Mesothelial cell of epicardium (in vitro differentiated cells): ENCODE results near the gene TSPAN3. TPM values are rescaled to one million over a fixed set of nuclear protein-coding genes. Genes with fewer than 3 reads are reported as not detected.

Source experiments
- DNase-seq, 2 experiments: peaks; one replicate each; pipeline ENCODE4 v3.0.0; 2021; ENCODE audit warnings: low spot score in 2 of 2; ENCODE audit not compliant: unreplicated experiment in 2 of 2
- H3K27ac Mint-ChIP-seq: 2 replicates; pipeline ENCODE4 v1.8.0; 2021; ENCODE audit warnings: mixed read lengths
- H3K27me3 Mint-ChIP-seq: 2 replicates; pipeline ENCODE4 v1.8.0; 2021; ENCODE audit warnings: low read depth, mixed read lengths
- H3K36me3 Mint-ChIP-seq: 2 replicates; pipeline ENCODE4 v1.8.0; 2021; ENCODE audit warnings: mixed read lengths
- H3K4me1 Mint-ChIP-seq: 2 replicates; pipeline ENCODE4 v1.8.0; 2021; ENCODE audit warnings: mixed read lengths
- H3K4me3 Mint-ChIP-seq: 2 replicates; pipeline ENCODE4 v1.8.0; 2021; ENCODE audit warnings: mild to moderate bottlenecking, moderate library complexity, mixed read lengths
- H3K9me3 Mint-ChIP-seq: 2 replicates; pipeline ENCODE4 v1.8.0; 2021; ENCODE audit warnings: mixed read lengths
- CTCF ChIP-seq: fragments of 200-600 bp; sonication (generic); IDR thresholded peaks from one replicate; pipeline ENCODE4 v1.5.0; 2021; ENCODE audit warnings: antibody characterized with exemption; ENCODE audit not compliant: unreplicated experiment
- total RNA-seq: library from RNA; stranded (reverse); gene quantifications from 3 replicates; pipeline ENCODE4 v1.2.1, GENCODE V29; 2021

TSPAN3 gene
- total RNA-seq, 1 donor from 2014 or later, result 307 TPM

DNA sequence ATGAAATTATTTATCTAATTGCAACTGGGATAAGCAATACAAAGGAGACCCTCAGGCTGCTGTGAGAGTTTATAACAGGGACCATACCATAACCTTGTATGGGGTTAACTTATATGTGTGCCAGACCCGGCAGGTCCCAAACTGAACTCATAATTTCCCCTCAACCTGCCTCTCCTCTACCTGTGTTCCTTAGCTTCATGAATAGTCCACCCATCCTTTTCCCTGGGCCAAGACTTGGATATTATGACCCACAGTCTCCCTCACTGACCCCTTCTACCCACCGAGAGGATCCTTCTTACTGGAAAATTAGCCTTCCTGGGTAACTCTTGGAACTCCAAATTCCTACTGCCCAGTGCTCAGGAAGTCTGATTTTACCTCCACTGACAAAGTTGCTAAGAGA lies 3.4 kb upstream of the TSPAN3 start:
- Mint-ChIP-seq H3K36me3 (no peaks in the 10 kb centered on the region), H3K9me3 (no peaks in the 10 kb centered on the region), H3K27ac (no peak overlapping the region), H3K4me3 (no peak overlapping the region), H3K4me1 (peaks cover 18% of the 10 kb centered on the region), H3K27me3 (peaks cover 6% of the 10 kb centered on the region)
- TF ChIP-seq CTCF, result no peak
- no peak for DNase-seq

- Mint-ChIP-seq H3K9me3 (no peaks in the 10 kb centered on the region), H3K4me1 (peaks cover 41% of the 10 kb centered on the region), H3K36me3 (peaks cover 2% of the 10 kb centered on the region), H3K27me3 (peaks cover 6% of the 10 kb centered on the region), H3K4me3 (peak overlapping the region; percentile 55), H3K27ac (peak overlapping the region; percentile 48)
- DNase-seq, result no peak
- no peak for TF ChIP-seq CTCF
Measured at GRCh38 chr15:77071305-77072223, 655 bp upstream of the TSPAN3 start.

GRCh38 chr15:77070180-77070494 lies 772 bp downstream of the TSPAN3 start:
- DNase-seq, result no peak
- Mint-ChIP-seq H3K4me1 (peaks cover 42% of the 10 kb centered on the region), H3K4me3 (peak overlapping the region; percentile 72), H3K27ac (peak overlapping the region; percentile 90), H3K27me3 (no peaks in the 10 kb centered on the region), H3K36me3 (peaks cover 2% of the 10 kb centered on the region), H3K9me3 (no peaks in the 10 kb centered on the region)
- TF ChIP-seq CTCF, result no peak

DNA sequence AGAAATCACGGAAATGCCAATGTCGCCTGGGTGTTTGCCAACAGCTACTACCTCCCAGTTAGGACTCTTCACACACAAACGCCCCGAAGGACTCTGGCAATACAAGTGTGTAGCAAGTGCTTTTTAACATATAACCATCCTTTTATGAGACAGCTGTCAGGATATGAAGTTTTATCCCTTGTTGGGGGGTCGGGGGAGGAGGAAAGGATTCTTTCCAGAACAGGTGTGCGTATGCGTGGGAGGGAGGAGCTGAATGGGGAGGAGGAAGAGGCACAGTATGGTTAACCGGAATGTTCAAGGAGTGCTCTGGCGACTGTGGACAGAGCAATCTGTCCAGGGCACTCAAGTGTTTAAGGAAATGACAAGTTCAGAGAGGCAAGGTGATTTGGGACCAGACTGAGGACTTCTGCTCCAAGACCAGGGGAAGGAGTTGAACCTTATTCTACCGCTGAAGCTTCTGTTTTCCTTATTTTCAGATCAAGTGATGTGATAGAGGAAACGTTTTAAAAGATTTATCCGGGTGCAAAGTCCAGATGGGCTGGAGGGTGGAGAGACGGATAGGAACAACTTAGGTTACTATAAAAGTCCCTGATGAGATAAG lies 1.3 kb downstream of the TSPAN3 start:
- Mint-ChIP-seq H3K36me3 (peaks cover 2% of the 10 kb centered on the region), H3K9me3 (no peaks in the 10 kb centered on the region)
- TF ChIP-seq CTCF, result no peak

DNA sequence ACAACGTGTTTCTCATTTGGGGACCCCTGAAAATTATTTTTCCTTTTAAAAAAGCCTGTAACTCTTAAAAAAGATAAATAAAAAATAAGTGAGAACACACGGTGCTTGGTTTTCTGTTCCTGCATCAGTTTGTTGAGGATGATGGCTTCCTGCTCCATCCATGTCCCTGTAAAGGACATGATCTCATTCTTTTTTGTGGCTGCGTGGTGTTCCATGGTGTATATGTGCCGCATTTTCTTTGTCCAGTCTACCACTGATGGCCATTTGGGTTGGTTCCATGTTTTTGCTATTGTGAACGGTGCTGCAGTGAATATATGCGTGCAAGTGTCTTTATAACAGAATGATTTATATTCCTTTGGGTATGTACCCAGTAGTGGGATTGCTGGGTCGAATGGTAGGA lies 2.3 kb downstream of the TSPAN3 start:
- H3K9me3 Mint-ChIP-seq, result no peaks in the 10 kb centered on the region
- H3K27ac Mint-ChIP-seq, result no peak overlapping the region
- no peak overlapping the region for H3K4me3 Mint-ChIP-seq
- H3K36me3 Mint-ChIP-seq, result peaks cover 2% of the 10 kb centered on the region
- DNase-seq, result no peak
- H3K4me1 Mint-ChIP-seq, result peaks cover 55% of the 10 kb centered on the region
- TF ChIP-seq CTCF, result no peak
- H3K27me3 Mint-ChIP-seq, result no peaks in the 10 kb centered on the region

More for the DNA sequence above, 1.3 kb downstream of the TSPAN3 start:
- no peak for DNase-seq
- H3K27ac Mint-ChIP-seq, result peak overlapping the region; percentile 90
- H3K4me3 Mint-ChIP-seq, result peak overlapping the region; percentile 72
- peaks cover 48% of the 10 kb centered on the region for H3K4me1 Mint-ChIP-seq
- no peaks in the 10 kb centered on the region for H3K27me3 Mint-ChIP-seq
